Testis (tissue), 3 donors: Measurements from ENCODE around the gene TCF7L2. TPM values are rescaled to one million over a fixed set of nuclear protein-coding genes. Genes with fewer than 3 reads are reported as not detected.
A peak's percentile ranks its signal among the peaks of the same experiment; 100 is the strongest.

Experiments
- DNase-seq: peaks from one replicate; pipeline ENCODE4 v3.0.0-alpha.2; 2019
- H3K27ac ChIP-seq, 2 donors: fragments of 200-600 bp; sonication (generic); one replicate each; pipeline ENCODE4 v1.5.1; 2019
- H3K27me3 ChIP-seq: fragments of 200-600 bp; sonication (generic); one replicate; pipeline ENCODE4 v1.5.1; 2019
- H3K36me3 ChIP-seq: fragments of 200-600 bp; sonication (generic); one replicate; pipeline ENCODE4 v1.5.1; 2017; ENCODE audit warnings: low read depth; ENCODE audit errors: missing control alignments
- H3K4me1 ChIP-seq: fragments of 200-600 bp; sonication (generic); one replicate; pipeline ENCODE4 v1.5.1; 2019
- H3K4me3 ChIP-seq, 2 donors: fragments of 200-600 bp; sonication (generic); one replicate each; pipeline ENCODE4 v1.5.1; 2017 to 2019
- H3K9me3 ChIP-seq: fragments of 200-600 bp; sonication (generic); one replicate; pipeline ENCODE4 v1.5.1; 2017
- CTCF ChIP-seq, 3 experiments: fragments of 450-650 bp in 2 of 3; fragments of 200-600 bp in 1 of 3; sonication (generic) in 1 of 3; IDR thresholded peaks; one replicate each; pipeline ENCODE4 v1.5.1; 2016 to 2019; ENCODE audit warnings: antibody characterized with exemption in 3 of 3, mild to moderate bottlenecking in 2 of 3, moderate library complexity in 1 of 3
- POLR2A ChIP-seq: fragments of 450-650 bp; IDR thresholded peaks from one replicate; pipeline ENCODE4 v1.6.1; 2017; ENCODE audit warnings: antibody characterized with exemption, mild to moderate bottlenecking, moderate library complexity
- WGBS, 2 donors: methylation state at CpG; one replicate each; pipeline ENCODE4 v1.1.5; 2018; 5-methylcytosine and 5-hydroxymethylcytosine counted together
- intact Hi-C: fragments of 100-400 bp; cut with DNase I; formaldehyde crosslinking; loops from one replicate; pipeline ENCODE4 v1.15.1; 2023; ENCODE audit warnings: low total_unique reads
- polyA plus RNA-seq: library from polyadenylated mRNA; stranded (reverse); fragments of 350-450 nt; fragmentation: Illumina TruSeq; extraction: RNeasy Lipid Tissue Mini Kit (QIAGEN cat#74804); gene quantifications from one replicate; pipeline ENCODE4 v1.2.3, GENCODE V29; 2014; ENCODE audit warnings: low read depth, low replicate concordance; ENCODE audit not compliant: insufficient read depth
- total RNA-seq, 2 donors: library from RNA; depleted of rRNA; stranded (reverse); fragments of >200 nt; gene quantifications; one replicate each; pipeline ENCODE4 v1.2.3, GENCODE V29; 2016

TCF7L2 gene
- total and polyA plus RNA-seq, 3 donors from 2014 or later = 18.5 to 25.4 (median 23.3) TPM

- intact Hi-C loops = no loop called here
- TF ChIP-seq POLR2A = no peak
- no peak for TF ChIP-seq CTCF (IDR thresholded peaks at IDR 0.05)
- Histone ChIP-seq H3K4me1 (peaks cover 29% of the 10 kb centered on the region), H3K27me3 (no peaks in the 10 kb centered on the region), H3K36me3 (no peaks in the 10 kb centered on the region), H3K9me3 (no peaks in the 10 kb centered on the region), H3K27ac (peak overlapping the region in 1 of 2 donors; percentile 36), H3K4me3 (peak overlapping the region in 1 of 2 donors; percentile 0)
- 27 to 34% methylated on average over 12 of the region's 12 CpGs for WGBS, 2 donors
- DNase-seq = no peak
Observed at GRCh38 chr10:112955582-112956421, 5.8 kb downstream of the TCF7L2 start.

GRCh38 chr10:112956631-112957350 is 6.7 kb downstream of the TCF7L2 start:
- H3K4me3 ChIP-seq = no peak overlapping the region
- TF ChIP-seq POLR2A (no peak), CTCF (IDR thresholded peaks at IDR 0.05) (no peak)
- intact Hi-C loops = no loop called here
- peak overlapping the region in 1 of 2 donors; percentile 15 for H3K27ac ChIP-seq
- DNase-seq = no peak
- H3K36me3 ChIP-seq = no peaks in the 10 kb centered on the region
- no peaks in the 10 kb centered on the region for H3K9me3 ChIP-seq
- WGBS, 2 donors = 75 to 83% methylated on average over 10 of the region's 10 CpGs
- H3K27me3 ChIP-seq = no peaks in the 10 kb centered on the region
- H3K4me1 ChIP-seq = peaks cover 29% of the 10 kb centered on the region

- H3K27ac ChIP-seq = no peak overlapping the region
- TF ChIP-seq POLR2A (no peak), CTCF (IDR thresholded peaks at IDR 0.05) (no peak)
- 80 to 87% methylated on average over 4 of the region's 4 CpGs for whole genome bisulfite sequencing, 2 donors
- no peaks in the 10 kb centered on the region for H3K36me3 ChIP-seq
- no peaks in the 10 kb centered on the region for H3K27me3 ChIP-seq
- intact Hi-C loops = no loop called here
- no peaks in the 10 kb centered on the region for H3K9me3 ChIP-seq
- DNase-seq = no peak
- H3K4me1 ChIP-seq = peaks cover 29% of the 10 kb centered on the region
- H3K4me3 ChIP-seq = no peak overlapping the region
Observed at GRCh38 chr10:112957640-112958092, 7.6 kb downstream of the TCF7L2 start.

- Histone ChIP-seq H3K4me1 (peaks cover 28% of the 10 kb centered on the region), H3K36me3 (no peaks in the 10 kb centered on the region), H3K27me3 (no peaks in the 10 kb centered on the region), H3K4me3 (no peak overlapping the region), H3K27ac (no peak overlapping the region), H3K9me3 (no peaks in the 10 kb centered on the region)
- intact Hi-C loops = no loop called here
- 78 to 88% methylated on average over 8 of the region's 8 CpGs for WGBS, 2 donors
- no peak for TF ChIP-seq CTCF (IDR thresholded peaks at IDR 0.05)
- no peak for TF ChIP-seq POLR2A
- no peak for DNase-seq
Observed at GRCh38 chr10:112958275-112958995, 8.4 kb downstream of the TCF7L2 start.
